HG03342 (cell line): ENCODE results near the gene MCM7.

Experiments
- ATAC-seq: cut with Tn5 transposase; IDR thresholded peaks from one replicate; pipeline ENCODE4 v1.9.1; 2021; ENCODE audit warnings: mild to moderate bottlenecking, moderate library complexity; ENCODE audit not compliant: unreplicated experiment

MCM7 gene

GRCh38 chr7:100124301-100125230 lies 23.4 kb upstream of the MCM7 start:
- ATAC-seq = no peak

- ATAC-seq = no peak
These were observed 21.4 kb upstream of the MCM7 start for GRCh38 chr7:100122568-100122967.

GRCh38 chr7:100122067-100122466 lies 20.9 kb upstream of the MCM7 start:
- ATAC-seq = no peak

GRCh38 chr7:100120733-100121036 lies 19.5 kb upstream of the MCM7 start:
- no peak for ATAC-seq

GRCh38 chr7:100119970-100120732 lies 19.0 kb upstream of the MCM7 start:
- ATAC-seq = peak; percentile 38

- peak; percentile 60 for ATAC-seq
These were observed 18.1 kb upstream of the MCM7 start, which contains the start of the genes CNPY4 and TAF6 for GRCh38 chr7:100119072-100119969. TSS of gene CNPY4 (plus strand) at chr7:100119634. CDS start at chr7:100119745, 111 bp downstream. TSS of gene TAF6 (minus strand) at chr7:100119358. CDS start at chr7:100114209, 5,149 bp downstream.

- ATAC-seq = no peak
These were observed 17.3 kb upstream of the MCM7 start for GRCh38 chr7:100118388-100119071.

- ATAC-seq = no peak
These were observed 13.8 kb upstream of the MCM7 start for GRCh38 chr7:100115026-100115425.

GRCh38 chr7:100111914-100112313 lies 10.7 kb upstream of the MCM7 start:
- ATAC-seq = no peak

- no peak for ATAC-seq
These were observed 10.0 kb upstream of the MCM7 start for GRCh38 chr7:100111156-100111555.

- no peak for ATAC-seq
These were observed 8.4 kb upstream of the MCM7 start for GRCh38 chr7:100109521-100110163.

- ATAC-seq = no peak
These were observed 6.7 kb upstream of the MCM7 start for GRCh38 chr7:100107890-100108289.

- ATAC-seq = no peak
These were observed 6.0 kb upstream of the MCM7 start for GRCh38 chr7:100107125-100107737.

GRCh38 chr7:100106633-100107032 lies 5.4 kb upstream of the MCM7 start:
- ATAC-seq = no peak

- ATAC-seq = no peak
These were observed 4.3 kb upstream of the MCM7 start for GRCh38 chr7:100105534-100105933.

- no peak for ATAC-seq
These were observed 2.0 kb upstream of the MCM7 start for GRCh38 chr7:100102950-100103840.

GRCh38 chr7:100100420-100101015 lies 679 bp downstream of the MCM7 start:
- ATAC-seq = peak; percentile 55

- ATAC-seq = no peak
These were observed 1.7 kb downstream of the MCM7 start for GRCh38 chr7:100099452-100099851.
